ENCODE results near the gene PRRG3. TPM values are rescaled to one million over a fixed set of nuclear protein-coding genes. Genes with fewer than 3 reads are reported as not detected.

The PRRG3 gene
- total and polyA plus RNA-seq, 2 of the 4 experiments (the other 2 are of a cell fraction), result not detected

DNA sequence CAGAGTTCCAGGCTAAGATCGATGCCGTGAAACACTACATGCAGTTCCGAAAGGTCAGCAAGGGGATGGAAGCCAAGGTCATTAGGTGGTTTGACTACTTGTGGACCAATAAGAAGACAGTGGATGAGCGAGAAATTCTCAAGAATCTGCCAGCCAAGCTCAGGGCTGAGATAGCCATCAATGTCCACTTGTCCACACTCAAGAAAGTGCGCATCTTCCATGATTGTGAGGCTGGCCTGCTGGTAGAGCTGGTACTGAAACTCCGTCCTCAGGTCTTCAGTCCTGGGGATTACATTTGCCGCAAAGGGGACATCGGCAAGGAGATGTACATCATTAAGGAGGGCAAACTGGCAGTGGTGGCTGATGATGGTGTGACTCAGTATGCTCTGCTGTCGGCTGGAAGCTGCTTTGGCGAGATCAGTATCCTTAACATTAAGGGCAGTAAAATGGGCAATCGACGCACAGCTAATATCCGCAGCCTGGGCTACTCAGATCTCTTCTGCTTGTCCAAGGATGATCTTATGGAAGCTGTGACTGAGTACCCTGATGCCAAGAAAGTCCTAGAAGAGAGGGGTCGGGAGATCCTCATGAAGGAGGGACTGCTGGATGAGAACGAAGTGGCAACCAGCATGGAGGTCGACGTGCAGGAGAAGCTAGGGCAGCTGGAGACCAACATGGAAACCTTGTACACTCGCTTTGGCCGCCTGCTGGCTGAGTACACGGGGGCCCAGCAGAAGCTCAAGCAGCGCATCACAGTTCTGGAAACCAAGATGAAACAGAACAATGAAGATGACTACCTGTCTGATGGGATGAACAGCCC is 48.6 kb downstream of the PRRG3 start:
- WGBS, 2 experiments (ENCODE audit: extremely low coverage in 2 of 2, insufficient read length in 1 of 2), result 27% methylated on average over 3 of the region's 21 CpGs; no CpG with 5 or more reads in 1 of the 2 experiments
- no peaks in the 10 kb centered on the region for H3K79me1 ChIP-seq (ENCODE audit: low read depth in 1 of 2, low read length in 2 of 2)
- H3K9me1 ChIP-seq (ENCODE audit: insufficient read depth, low read length), result no peaks in the 10 kb centered on the region
- no peaks in the 10 kb centered on the region for H4K20me1 ChIP-seq (ENCODE audit: insufficient read depth, low read length)
- H3K14ac ChIP-seq (replicated peaks; ENCODE audit: low read depth, low read length), result no peak overlapping the region
- no peak overlapping the region for H4K91ac ChIP-seq (ENCODE audit: insufficient read depth, low read depth, low read length)
- peaks cover 11% of the 10 kb centered on the region; the same call in 1 of the 2 replicates for H3K9me3 ChIP-seq (ENCODE audit: control insufficient read depth, insufficient read depth, low read length)
- ChIA-PET CTCF (no interaction called here), POLR2A (ENCODE audit: unreplicated experiment) (no interaction called here)
- no peak overlapping the region for H3K4me3 ChIP-seq (ENCODE audit: insufficient read depth, low read depth, low read length)
- dilution Hi-C loops (cut with HindIII; ENCODE audit: low sequenced_read_pairs, unreplicated experiment), result no loop called here
- no peak overlapping the region for H3K4ac ChIP-seq (ENCODE audit: low read depth, low read length)
- H4K5ac ChIP-seq (ENCODE audit: low read depth, low read length), result no peak overlapping the region
- ATAC-seq (ENCODE audit: low read depth), result no peak
- no TSS peak for BruUV-seq (replicated peaks)
- H2BK15ac ChIP-seq (ENCODE audit: low read depth, low read length), result no peak overlapping the region
- no peak overlapping the region for H3K56ac ChIP-seq (ENCODE audit: extremely low read depth, insufficient read depth, low read length)
- TF ChIP-seq RFX5 (IDR thresholded peaks at IDR 0.05; ENCODE audit: low read depth, low read length) (no peak), MAZ (IDR thresholded peaks at IDR 0.05; ENCODE audit: borderline replicate concordance, low read depth, low read length) (no peak), MAFK (IDR thresholded peaks at IDR 0.05; ENCODE audit: low read depth, low read length) (no peak), CEBPB (IDR thresholded peaks at IDR 0.05; ENCODE audit: low read depth, low read length) (no peak), RAD21 (IDR thresholded peaks at IDR 0.05; ENCODE audit: low read length) (no peak), CHD1 (IDR thresholded peaks at IDR 0.05; ENCODE audit: low read depth, low read length) (no peak)
- H2AK5ac ChIP-seq (ENCODE audit: low read depth, low read length), result no peak overlapping the region
- in situ Hi-C loops (cut with MboI; ENCODE audit: low sequenced_read_pairs), result no loop called here
- no peak overlapping the region for H2BK120ac ChIP-seq (ENCODE audit: low read depth, low read length)
- H2AK9ac ChIP-seq (replicated peaks; ENCODE audit: low read depth, low read length, poor library complexity), result no peak overlapping the region
- H3K4me1 ChIP-seq (ENCODE audit: control insufficient read depth, insufficient read depth, low read length), result no peaks in the 10 kb centered on the region
- no peaks in the 10 kb centered on the region for H3K36me3 ChIP-seq (ENCODE audit: control insufficient read depth, insufficient read depth, low read length)
- intact Hi-C loops (cut with micrococcal nuclease), result no loop called here
- H2BK20ac ChIP-seq (ENCODE audit: low read depth, low read length), result no peak overlapping the region
- H3K18ac ChIP-seq (ENCODE audit: low read depth, low read length), result no peak overlapping the region
- H4K8ac ChIP-seq (ENCODE audit: low read depth in 2 of 2, low read length in 2 of 2), result no peak overlapping the region
- no peak overlapping the region for H3K9ac ChIP-seq (ENCODE audit: low read depth, low read length)
- H2AFZ ChIP-seq (replicated peaks; ENCODE audit: low read length, poor library complexity), result no peak overlapping the region
- H3K27me3 ChIP-seq (ENCODE audit: control insufficient read depth, insufficient read depth, low read length), result no peaks in the 10 kb centered on the region
- H3K27ac ChIP-seq (ENCODE audit: insufficient read depth, low read length), result no peak overlapping the region
- no peak overlapping the region for H3K4me2 ChIP-seq (ENCODE audit: low read depth, low read length)
- H3K23ac ChIP-seq (ENCODE audit: low read depth, low read length), result no peak overlapping the region
- DNase-seq, result no peak
- no peak overlapping the region for H2BK5ac ChIP-seq (ENCODE audit: low read depth, low read length, poor library complexity, severe bottlenecking)
